ENCODE data around the gene CNEP1R1.

CNEP1R1 gene

DNA sequence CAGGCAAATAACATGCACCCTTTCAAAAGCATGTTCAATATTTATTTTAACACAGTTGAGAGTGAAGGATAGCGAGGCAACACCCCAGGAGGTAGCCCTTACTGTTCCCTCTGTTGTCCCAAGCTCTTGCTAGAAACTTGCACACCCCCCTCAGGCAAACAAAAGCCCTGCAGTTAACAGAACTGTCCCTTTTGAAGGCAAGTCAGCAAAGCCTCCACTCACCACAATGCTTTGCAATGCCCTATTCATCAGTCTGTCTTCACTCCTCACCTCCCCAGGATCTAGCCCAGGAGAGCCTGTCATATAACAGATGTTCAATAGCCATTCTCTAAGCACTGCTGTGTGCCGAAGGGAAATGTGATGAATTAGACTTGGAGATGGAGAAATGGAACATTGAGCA is 3.5 kb upstream of the CNEP1R1 start:
- peak; percentile 29 for DNase-seq

DNA sequence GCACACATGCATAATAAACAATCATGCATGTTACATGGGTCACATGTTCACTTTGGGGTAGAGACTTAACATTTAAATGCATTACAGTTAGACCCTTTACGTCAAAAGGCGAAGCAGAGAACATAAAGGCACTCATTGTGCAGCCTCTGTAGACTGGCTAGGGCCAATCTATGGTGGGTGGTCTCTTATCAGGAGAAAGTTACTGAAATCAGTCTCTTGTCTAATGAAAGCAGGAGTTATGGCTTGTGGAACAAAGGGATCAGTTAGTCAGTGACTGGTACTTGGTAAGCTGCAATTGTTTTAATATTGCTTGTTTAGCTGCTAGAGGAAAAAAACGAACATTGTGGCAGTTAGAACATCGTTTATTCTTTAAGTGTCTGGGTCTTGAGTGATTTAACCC is 1.4 kb upstream of the CNEP1R1 start:
- no peak for DNase-seq

DNA sequence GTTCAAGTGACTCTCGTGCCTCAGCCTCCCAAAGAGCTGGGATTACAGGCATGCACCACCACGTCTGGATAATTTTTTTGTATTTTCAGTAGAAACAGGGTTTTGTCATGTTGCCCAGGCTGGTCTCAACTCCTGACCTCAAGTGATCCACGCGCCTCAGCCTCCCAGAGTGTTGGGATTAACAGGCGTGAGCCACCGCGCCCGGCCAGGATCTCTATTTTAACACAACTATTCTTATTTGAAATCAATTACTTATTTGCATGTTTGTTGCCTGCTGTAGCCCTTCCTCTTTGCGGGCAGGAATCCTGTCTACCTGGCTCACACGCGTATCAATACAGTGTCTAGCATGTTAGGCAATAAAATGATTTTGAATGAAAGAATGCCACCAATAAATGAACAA is 818 bp upstream of the CNEP1R1 start:
- no peak for DNase-seq

GRCh38 chr16:50025537-50025931 is 509 bp downstream of the CNEP1R1 start:
- peak; percentile 57 for DNase-seq

DNA sequence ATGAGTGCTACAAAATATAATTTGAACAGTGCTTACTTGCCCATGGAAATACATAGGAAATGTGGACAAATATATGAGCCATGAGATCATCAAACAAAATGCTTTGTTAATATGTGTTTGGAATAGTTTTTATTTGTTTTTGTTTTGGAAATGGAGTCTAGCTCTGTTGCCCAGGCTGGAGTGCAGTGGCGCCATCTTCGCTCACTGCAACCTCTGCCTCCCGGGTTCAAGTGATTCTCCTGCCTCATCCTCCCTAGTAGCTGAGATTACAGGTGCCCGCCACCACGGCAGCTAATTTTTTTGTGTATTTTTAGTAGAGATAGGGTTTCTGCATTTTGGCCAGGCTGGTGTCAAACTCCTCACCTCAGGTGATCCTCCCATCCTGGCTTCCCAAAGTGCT is 2.8 kb downstream of the CNEP1R1 start:
- no peak for DNase-seq

DNA sequence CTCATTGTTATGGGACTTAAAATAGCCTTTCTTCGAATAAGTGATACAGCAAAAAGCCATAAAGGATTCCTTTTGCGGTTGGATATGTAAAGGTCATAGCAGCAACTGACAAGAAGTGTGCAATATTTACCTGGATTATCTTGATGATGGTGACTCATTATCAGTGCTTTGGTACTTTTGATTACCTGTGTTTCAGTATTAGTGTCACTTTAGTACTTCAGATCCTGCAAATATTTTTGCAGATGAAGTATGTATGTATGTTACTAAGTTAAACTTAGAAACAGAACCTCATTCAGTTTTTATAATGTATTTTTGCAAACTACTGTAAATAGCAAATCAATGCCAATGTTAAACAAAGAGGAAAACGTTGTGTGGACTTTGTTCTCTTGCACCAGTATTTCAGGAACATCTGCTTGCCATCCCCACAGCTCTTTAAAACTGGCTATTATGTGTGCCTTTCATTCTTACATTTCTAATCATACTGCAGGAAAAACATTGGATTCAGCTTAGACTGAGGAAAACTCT is 10.5 kb downstream of the CNEP1R1 start:
- no peak for DNase-seq

GRCh38 chr16:50036426-50036825 is 11.4 kb downstream of the CNEP1R1 start:
- no peak for DNase-seq

DNA sequence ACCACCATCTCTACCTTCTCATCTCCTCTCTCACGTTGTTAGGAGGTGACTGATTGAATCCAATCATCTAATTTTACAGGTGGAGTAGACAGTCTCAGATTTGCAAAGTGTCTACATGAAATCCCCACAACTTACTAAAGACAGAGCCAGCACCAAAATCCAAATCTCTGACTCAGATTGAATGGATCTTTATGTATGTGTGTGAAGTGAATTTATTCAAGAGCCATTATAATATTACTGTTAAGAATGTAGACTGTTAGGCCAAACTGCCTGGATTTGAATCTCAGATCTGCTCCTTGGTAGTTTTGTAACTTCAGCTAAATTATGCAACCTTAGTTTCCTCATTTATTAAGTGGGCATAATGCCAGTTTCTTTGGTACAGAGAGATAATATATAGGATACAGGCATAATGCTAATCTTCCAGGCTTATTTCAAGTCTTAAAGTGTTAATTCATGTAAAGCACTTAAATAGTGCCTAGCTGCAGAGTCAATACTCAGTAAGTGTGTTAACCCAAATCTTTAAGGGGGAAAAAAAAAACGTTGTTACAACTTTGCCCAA is 12.7 kb downstream of the CNEP1R1 start:
- DNase-seq: peak; percentile 83

GRCh38 chr16:50038286-50038685 is 13.3 kb downstream of the CNEP1R1 start:
- DNase-seq: peak; percentile 39

GRCh38 chr16:50038756-50039529 is 13.9 kb downstream of the CNEP1R1 start:
- DNase-seq: peak; percentile 57

- DNase-seq: no peak
Observed at GRCh38 chr16:50040018-50040417, 15.0 kb downstream of the CNEP1R1 start.

GRCh38 chr16:50040710-50041109 is 15.7 kb downstream of the CNEP1R1 start:
- no peak for DNase-seq

DNA sequence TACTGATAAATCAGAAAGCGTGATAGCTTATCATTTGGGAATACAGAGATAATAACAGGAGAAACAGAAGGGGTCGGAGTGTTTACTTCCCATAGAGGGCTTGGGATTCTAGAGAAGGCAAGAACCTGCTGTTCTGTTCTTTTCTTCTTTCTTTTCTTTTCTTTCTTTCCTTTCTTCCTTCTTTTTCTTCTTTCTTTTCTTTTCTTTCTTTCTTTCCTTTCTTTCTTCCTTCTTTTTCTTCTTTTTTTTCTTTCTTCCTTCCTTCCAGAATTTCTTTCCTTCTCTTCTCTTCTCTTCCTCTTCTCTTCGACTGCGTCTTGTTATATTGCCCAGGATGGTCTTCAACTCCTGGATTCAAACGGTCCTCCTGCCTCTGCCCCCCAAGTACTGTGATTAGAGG is 18.3 kb downstream of the CNEP1R1 start:
- no peak for DNase-seq

DNA sequence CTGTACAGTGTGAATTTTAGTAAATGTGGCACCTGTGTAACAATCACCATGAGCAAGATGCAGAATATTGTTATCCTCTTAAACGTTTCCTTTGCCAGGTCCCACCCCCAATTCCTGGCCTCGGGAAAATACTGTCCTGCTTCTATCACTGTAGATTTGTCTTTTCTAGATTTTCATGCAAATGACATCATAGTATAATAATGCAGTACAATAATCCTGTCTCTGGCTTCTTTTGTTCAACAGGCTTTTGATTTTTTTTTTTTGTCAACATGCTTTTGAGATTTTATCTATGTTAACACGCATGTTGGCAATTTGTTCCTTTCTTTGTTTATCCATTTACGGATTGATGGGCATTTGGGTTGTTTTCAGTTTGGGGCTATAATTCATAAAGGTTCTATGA is 20.4 kb downstream of the CNEP1R1 start:
- DNase-seq: no peak

DNA sequence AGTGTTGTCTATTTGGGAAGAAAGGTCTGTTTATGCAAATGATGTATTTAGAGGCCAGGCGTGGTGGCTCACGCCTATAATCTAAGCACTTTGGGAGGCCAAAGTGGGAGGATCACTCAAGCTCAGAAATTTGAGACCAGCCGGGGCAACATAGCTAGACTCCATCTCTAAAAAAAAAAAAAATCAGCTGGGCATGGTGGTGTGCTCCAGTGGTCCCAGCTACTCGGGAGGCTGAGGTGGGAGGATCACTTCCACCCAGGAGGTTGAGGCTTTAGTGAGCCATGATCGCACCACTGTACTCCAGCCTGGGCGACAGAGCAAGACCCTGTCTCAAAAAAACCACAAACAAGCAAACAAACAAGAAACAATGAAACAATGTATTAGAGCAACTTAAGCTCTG is 21.8 kb downstream of the CNEP1R1 start:
- no peak for DNase-seq

DNA sequence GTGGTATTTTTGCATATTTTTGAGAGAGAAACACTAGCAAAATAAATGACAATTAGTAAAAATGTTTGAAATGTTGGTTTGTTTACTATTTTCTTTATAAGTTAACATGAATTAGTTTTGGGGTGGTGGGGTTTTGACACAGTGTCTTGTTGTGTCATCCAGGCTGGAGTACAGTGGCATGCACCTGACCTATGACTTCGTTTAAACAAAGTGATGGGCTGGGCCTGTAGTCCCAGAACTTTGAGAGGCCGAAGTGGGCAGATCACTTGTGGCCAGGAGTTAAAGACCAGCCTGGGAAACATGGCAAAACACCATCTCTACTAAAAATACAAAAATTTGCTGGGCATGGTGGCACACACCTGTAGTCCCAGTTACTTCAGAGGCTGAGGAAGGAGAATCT is 22.8 kb downstream of the CNEP1R1 start:
- DNase-seq: no peak

DNA sequence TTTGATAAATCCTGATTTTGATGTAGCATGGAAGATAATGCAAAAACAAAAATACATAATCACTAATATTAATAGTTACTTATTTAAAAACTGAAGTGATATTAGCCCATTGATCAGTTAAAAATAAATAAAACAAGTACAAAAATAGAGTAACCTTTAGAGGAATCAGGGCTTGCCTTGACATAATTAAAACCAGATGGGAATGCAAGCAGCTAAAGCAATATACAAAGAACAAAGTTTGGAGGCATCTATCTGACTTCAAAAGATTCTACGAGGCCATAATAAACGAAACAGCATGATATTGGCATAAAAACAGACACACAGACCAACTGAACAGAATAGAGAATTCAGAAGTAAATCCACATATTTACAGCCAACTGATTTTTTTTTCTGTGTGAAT is 25.8 kb downstream of the CNEP1R1 start:
- no peak for DNase-seq

GRCh38 chr16:50056226-50056625 is 31.2 kb downstream of the CNEP1R1 start:
- DNase-seq: no peak

DNA sequence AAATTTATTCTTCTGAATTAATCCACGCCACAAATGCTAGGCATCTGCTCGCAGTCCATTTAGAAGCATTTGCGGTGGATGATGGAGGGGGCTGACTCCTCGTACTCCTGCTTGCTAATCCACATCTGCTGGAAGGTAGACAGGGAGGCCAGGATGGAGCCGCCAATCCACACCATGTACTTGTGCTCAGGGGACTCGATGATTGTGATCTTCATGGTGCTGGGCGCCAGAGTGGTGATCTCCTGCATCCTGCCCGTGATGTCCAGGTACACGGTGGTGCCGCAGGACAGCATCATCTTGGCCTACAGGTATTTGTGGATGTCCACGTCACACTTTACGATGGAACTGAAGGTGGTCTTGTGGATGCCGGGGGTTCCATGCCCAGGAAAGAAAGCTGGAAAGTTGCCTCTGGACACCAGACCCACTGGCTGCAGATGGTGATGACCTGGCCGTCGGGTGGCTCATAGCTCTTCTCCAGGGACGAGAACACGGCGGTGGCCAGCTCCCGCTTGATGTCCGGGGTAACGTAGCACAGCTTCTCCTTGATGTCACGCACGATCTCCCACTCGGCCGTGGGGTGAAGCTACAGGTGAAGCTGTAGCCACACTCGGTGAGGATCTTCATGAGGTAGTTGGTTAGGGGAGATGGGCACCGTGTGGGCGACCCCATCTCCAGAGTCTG is 33.2 kb downstream of the CNEP1R1 start:
- DNase-seq: no peak

GRCh38 chr16:50059111-50059510 is 34.1 kb downstream of the CNEP1R1 start:
- DNase-seq: no peak

DNA sequence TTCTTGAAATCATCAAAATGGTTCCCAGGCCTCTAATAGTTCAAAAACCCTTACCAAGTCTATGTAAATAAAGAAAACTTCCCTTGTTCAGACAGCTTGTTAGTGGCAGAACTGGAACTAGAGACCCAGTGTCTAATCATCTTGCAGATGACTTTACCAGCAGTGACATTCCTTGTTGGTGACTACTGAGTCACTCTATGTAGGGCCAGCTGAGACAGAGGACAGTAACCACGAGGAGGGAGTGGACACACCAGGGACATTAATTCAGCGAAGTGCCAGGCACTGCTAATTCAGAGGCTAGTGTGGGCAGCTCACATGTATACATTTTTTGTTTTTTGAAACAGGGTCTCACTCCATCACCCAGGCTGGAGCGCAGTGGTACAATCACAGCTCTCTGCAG is 34.6 kb downstream of the CNEP1R1 start:
- no peak for DNase-seq

- DNase-seq: peak; percentile 55
Observed at GRCh38 chr16:50061326-50061725, 36.3 kb downstream of the CNEP1R1 start.

GRCh38 chr16:50065241-50065623 is 40.2 kb downstream of the CNEP1R1 start:
- no peak for DNase-seq
